ENCODE results near the gene PCCA.
"Not testable (repeated sequence)": the region's sequence is repeated elsewhere in the genome, so short reads cannot be mapped to it uniquely, and the experiment has no call there.

The PCCA gene

DNA sequence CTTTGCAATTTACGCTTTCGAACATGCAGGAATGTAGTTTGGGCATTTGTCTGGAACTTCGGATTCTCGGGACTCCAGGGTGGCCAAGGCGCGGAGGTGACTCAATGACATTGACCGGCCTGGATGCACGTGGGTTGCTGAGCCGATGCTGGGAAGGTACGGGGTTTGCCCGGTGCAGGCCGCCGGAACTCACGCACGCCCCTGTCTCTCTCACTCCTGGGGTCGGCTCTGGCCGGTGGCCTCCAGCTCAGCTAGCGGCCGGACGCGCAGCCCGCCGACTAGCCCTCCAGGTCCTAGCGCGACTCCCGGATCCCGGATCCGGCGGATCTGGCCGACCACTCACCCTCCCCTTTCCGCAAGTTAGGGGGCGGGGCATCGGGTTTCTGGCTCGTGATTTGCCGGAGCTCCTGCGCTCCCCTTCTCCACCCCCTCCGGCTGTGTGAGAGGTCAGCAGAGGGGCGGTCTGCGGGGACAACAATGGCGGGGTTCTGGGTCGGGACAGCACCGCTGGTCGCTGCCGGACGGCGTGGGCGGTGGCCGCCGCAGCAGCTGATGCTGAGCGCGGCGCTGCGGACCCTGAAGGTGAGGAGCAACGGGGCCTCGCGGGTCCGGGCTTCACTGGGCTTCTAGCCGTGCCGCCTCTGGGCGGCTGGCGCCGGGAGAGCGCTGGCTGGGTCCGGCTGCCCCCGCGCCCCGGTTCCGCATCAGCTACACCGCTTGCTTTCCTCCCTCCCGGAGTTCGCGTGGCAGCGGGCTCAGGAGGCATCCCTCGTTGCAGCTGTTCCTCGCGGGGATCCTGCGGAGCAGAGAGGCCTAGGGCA lies at the start of gene PCCA:
TSS of gene PCCA (plus strand) at position 450 of the 821 bp plus-strand sequence. CDS start at position 478, 28 bp downstream.
- DNase-seq (ENCODE audit: low spot score) = peak; percentile 93

DNA sequence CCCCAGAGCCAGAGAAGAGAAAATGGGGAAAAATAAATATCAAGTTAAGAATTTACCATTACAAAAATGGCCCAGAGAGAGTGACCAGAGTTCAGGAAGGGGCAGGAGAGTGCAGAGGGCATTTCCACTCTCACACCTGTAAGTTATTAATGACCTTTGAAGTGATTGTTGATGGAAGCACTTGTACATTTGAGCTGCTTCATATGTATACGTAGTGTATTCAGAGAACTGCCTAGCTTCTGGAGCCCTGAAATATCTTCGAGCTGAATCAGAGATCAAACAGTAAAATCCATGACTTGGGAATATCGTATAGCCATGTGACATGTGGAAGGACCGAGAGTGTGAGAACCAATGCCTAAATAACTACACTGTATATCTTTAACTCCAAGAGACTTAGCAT lies 49.2 kb upstream of the PCCA start:
- DNase-seq (ENCODE audit: low spot score) = no peak

DNA sequence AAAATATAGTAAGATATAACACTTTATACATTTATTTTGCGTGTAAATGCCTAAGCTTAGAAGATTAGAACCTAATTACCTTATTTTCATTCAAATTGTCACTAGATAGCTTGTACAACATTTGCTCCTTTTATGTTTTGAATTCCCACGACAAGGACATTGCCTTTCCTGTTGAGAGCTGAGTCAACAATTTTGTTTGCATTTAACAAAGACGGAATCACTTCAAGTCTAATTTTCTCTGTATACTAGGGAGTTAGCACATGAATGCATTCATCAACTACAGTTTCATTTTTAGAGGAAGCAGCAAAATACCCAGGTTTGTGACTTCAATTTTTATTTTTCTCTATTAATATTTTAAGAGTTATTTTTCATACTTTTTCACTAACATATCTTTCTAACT lies 48.7 kb upstream of the PCCA start:
- DNase-seq (ENCODE audit: low spot score) = no peak

- no peak for DNase-seq (ENCODE audit: low spot score)
Observed at GRCh38 chr13:100044936-100045335, 44.0 kb upstream of the PCCA start.

DNA sequence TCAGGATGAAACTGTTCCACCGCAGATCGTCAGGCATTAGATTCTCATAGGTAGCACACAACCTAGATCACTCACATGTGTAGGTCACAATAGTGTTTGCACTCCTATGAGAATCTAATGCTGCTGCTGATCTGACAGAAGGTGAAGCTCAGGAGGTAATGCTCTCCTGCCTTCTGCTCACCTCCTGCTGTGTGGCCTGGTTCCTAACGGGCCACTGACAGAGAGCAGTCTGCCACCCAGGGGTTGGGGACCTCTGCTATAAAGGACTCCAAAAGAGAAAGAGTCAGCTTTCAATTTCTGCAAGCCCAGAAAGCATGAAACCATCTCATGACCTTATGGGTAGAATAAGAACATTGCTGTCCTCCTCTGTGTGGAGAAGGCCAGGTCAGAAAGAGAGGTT lies 43.5 kb upstream of the PCCA start:
- no peak for DNase-seq (ENCODE audit: low spot score)

GRCh38 chr13:100051070-100051469 lies 37.8 kb upstream of the PCCA start:
- DNase-seq (ENCODE audit: low spot score) = no peak

DNA sequence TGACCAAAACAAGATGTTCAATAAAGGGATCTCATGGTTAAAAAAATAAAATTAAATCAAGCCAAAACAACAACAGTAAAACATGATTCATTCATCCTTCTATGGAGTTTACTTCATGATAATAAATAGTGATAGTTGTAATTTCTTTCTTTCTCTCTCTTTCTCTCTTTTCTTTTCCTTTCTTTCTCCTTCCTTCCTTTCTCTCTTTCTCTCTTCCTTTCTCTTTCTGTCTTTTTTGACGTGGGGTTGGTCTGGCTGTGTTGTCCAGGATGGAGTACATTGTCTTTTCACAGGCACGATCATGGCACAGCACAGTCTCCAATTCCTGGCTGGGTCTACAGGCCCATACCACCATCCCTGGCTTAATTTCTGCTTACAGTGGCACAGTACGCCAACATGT lies 29.1 kb upstream of the PCCA start:
- no peak for DNase-seq (ENCODE audit: low spot score)

GRCh38 chr13:100063333-100063732 lies 25.6 kb upstream of the PCCA start:
- DNase-seq (ENCODE audit: low spot score) = no peak

DNA sequence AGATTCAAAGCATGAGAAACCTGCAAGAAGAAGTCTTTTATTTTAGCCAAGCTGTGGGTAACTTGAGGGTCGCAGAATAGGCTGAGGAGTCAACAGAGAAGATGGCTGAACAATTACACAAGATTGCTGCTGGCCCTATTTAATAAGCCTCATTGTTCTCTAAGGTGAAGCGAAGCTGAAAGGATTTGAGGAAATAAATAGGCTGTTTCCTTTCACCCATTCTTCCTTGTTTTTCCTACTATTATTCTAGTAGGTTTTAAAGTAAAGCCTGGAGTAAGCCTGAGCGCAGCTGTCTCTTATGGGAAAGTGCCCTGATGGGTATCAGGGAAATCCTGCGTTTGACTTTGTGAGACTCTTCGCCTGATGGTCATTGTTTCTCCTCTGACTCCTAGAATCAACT lies 25.0 kb upstream of the PCCA start:
- DNase-seq (ENCODE audit: low spot score) = no peak

GRCh38 chr13:100068133-100068931 lies 20.6 kb upstream of the PCCA start:
- DNase-seq (ENCODE audit: low spot score) = no peak

GRCh38 chr13:100069278-100069677 lies 19.6 kb upstream of the PCCA start:
- DNase-seq (ENCODE audit: low spot score) = no peak

DNA sequence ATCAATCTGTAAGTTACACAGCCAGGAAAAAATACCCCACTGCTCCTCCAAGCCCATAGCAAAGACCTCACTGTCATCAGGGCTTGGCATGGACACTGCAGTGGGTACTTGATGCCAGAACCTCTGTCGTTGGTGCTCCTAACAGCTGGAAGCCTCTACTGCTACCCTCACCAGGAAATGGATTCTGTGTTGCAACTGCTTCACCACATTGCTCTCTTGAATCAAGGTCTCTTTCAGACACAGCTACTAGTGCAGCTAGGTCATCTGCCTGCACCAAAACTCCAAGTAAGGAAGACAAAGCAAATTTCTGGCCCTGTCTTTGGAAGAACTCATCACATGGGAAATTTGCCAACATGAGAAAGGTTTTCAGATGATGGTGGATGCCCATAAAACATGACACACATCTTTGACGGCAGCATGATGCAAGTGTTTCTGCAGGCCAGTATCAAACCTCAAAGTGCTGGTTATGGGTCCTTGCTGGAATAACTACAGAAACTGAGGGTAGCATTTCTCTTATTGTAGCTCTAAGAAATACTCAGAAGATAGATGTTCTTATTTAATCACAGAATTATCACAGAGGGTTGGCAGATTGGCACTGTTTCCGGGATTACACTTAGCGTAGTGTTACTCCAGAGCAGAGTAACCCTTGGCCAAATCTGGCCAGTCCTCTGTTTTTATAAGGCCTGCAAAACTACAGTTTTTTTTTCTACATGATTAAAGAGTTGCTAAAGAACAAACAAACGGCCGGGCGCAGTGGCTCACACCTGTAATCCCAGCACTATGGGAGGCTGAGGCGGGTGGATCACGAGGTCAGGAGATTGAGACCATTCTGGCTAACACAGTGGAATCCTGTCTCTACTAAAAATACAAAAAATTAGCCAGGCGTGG lies 12.9 kb upstream of the PCCA start:
- no peak for DNase-seq (ENCODE audit: low spot score)

- DNase-seq (ENCODE audit: low spot score) = not testable (repeated sequence)
Observed at GRCh38 chr13:100079003-100079402, 9.9 kb upstream of the PCCA start.

DNA sequence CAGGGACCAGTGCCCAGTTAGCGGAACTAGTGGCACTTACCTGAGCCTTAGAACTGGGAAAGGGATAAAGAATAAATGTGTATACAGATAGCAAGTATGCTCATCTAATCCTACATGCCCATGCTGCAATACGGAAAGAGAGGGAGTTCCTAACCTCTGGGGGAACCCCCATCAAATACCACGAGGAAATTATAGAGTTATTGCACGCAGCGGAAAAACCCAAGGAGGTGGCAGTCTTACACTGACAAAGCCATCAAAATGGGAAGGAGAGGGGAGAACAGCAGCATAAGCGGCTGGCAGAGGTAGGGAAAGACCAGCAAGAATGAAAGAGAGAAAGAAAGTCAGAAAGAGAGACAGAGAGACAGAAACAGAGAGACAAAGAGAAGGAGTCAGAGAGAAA lies 5.5 kb upstream of the PCCA start:
- DNase-seq (ENCODE audit: low spot score) = not testable (repeated sequence)

DNA sequence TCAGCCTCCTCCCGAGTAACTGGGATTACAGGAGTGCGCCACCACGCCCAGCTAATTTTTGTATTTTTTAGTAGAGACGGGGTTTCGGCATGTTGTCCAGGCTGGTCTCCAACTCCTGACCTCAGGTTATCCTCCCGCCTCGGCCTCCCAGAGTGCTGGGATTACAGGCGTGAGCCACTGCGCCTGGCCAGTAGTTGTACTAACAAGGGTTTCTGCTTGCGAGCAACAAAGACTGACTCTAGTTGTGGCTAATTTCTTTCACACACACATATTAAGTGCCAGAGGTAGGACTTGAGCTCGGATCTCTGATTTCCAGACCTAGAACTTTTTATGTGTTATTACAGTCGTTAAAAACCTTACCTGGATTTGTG lies 635 bp upstream of the PCCA start:
- DNase-seq (ENCODE audit: low spot score) = no peak

DNA sequence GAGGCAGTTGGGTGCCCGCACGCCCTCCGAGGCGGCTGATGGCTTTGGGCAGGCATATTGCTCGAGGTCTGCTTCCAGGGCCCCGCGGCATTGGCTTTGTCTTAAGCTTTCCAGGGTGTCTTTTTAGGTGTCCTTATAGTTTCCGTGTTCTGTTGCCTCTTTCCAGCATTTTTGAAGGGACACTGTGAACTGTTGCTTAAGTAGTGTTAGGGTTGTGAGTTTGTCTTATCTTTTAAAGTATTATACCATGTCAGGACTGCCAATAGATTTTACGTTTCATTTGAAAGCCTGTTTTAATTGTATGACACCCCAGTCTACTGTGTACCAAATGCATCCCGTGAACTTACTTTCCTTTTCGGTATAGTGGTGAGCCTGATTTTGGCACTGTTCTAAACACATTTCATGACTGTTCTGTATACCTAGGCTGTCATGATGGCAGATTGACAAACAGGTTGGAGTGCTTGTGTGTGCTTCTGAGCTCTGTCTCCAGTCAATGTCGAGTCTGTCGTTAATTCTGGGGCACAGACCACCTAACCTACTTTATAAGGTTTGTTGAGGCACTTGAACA lies 656 bp downstream of the PCCA start:
- DNase-seq (ENCODE audit: low spot score) = no peak

DNA sequence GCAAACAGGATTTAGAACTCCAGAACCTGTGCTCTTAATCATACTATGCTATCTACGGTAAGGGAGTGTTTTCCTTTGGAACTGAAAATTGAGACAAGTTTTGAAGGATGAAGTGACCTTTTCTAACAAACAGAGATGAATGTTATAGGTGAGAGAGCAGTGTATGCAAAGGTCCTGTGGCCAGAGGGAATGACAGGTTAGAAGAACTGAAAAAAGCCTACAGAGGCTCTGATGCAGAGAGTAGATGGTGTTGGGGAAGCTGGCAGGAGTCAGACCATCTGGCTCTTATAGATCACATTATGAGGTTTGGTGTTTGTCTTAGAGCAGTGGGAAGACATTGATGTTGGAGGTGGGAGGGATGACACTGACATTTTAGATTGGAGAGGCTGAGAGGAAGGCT lies 2.0 kb downstream of the PCCA start:
- DNase-seq (ENCODE audit: low spot score) = no peak

DNA sequence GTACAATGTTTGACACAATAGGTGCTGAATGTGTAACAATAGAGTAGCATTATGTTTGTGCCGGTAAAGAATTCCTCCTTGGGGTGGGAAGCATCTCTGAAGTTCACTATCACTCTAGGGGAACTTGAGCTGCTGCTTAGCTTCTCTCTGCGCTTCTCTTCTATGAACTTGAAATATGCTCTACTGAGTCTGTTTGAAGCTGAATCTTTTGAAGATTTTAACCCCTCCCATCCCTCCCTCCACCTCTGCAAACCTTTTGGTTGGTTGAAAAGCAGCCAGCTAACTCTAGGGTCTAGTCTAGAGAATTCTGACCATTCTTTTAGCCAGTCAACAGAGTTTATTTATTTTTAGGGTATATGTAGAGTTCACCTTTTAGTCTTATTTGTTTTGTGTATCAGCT lies 2.5 kb downstream of the PCCA start:
- DNase-seq (ENCODE audit: low spot score) = no peak

DNA sequence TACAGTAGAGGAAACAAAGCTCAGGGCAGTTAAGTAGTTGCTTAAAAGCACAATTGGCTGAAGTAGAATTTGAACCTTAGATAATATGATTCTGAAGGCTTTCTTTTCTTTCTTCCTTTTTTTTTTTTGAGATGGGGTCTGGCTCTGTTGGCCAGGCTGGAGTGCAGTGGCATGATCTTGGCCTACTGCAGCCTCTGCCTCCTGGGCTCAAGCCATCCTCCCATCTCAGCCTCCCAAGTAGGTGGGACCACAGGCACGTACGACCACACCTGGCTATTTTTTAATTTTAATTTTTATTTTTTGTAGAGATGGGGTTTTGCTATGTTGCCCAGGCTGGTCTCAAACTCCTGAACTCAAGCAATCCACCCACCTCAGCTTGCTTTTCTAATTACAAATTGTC lies 3.4 kb downstream of the PCCA start:
- DNase-seq (ENCODE audit: low spot score) = not testable (repeated sequence)

DNA sequence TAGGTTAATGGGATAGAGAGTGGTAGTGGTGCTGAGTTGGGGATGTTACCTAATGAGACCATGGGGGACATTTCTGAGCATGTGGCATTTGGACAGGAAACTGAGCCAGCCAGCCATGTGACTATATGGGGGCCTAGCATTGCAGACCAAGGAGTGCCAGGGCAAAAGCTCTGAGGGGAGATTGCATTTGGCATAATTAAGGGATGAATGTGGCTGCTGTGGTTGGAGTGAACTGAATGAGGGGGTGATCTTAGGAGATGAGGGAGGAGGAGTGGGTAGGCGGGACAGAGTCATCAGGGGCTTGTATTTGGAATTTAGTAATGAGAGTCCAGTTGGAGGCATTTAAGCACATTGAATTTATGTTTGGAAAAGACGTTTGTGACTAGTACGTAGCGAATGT lies 6.6 kb downstream of the PCCA start:
- no peak for DNase-seq (ENCODE audit: low spot score)

DNA sequence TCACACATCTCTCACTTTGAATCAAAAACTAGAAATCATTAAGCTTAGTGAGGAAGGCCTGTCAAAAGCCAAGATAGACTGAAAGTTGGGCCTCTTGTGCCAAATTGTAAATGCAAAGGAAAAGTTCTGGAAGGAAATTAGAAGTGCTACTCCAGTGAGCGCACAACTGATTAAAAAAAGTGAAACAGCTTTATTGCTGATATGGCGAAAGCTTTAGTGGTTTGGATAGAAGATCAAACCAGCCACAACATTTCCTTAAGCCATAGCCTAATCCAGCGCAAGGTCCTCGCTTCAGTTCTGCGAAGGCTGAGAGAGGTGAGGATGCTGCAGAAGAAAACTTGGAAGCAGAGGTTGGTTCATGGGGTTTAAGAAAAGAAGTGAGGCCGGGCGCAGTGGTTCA lies 7.6 kb downstream of the PCCA start:
- DNase-seq (ENCODE audit: low spot score) = no peak

- DNase-seq (ENCODE audit: low spot score) = no peak
Observed at GRCh38 chr13:100097821-100098220, 8.9 kb downstream of the PCCA start.

Measured in putamen (tissue), 1 donor.